Measurements from ENCODE around the gene SLC25A39. TPM values are rescaled to one million over a fixed set of nuclear protein-coding genes. Genes with fewer than 3 reads are reported as not detected.

SLC25A39 gene
- total and polyA plus RNA-seq, 2 of the 4 experiments (the other 2 are of a cell fraction) = 49.1 to 99.7 TPM

- BruUV-seq (replicated peaks) = no TSS peak
- no peaks in the 10 kb centered on the region for H3K4me1 ChIP-seq (ENCODE audit: control insufficient read depth, insufficient read depth, low read length)
- H3K36me3 ChIP-seq (ENCODE audit: control insufficient read depth, insufficient read depth, low read length) = no peaks in the 10 kb centered on the region
- H4K20me1 ChIP-seq (ENCODE audit: insufficient read depth, low read length) = no peaks in the 10 kb centered on the region
- H3K18ac ChIP-seq (ENCODE audit: low read depth, low read length) = no peak overlapping the region
- peaks cover 39% of the 10 kb centered on the region for H3K27me3 ChIP-seq (ENCODE audit: control insufficient read depth, insufficient read depth, low read length)
- ChIA-PET POLR2A (ENCODE audit: unreplicated experiment) (interaction anchor here (0.6 kb wide), 1 partner anchor 73 kb away, joined by 3 read pairs; the partner anchor contains the start of gene ATXN7L3), CTCF (no interaction called here)
- no peak overlapping the region for H3K4me3 ChIP-seq (ENCODE audit: insufficient read depth, low read depth, low read length)
- no peak overlapping the region for H4K8ac ChIP-seq (ENCODE audit: low read depth in 2 of 2, low read length in 2 of 2)
- intact Hi-C loops (cut with micrococcal nuclease) (no loop called here), dilution Hi-C loops (cut with HindIII; ENCODE audit: low sequenced_read_pairs, unreplicated experiment) (no loop called here), in situ Hi-C loops (cut with MboI; ENCODE audit: low sequenced_read_pairs) (no loop called here)
- H4K5ac ChIP-seq (ENCODE audit: low read depth, low read length) = no peak overlapping the region
- no peaks in the 10 kb centered on the region for H3K9me3 ChIP-seq (ENCODE audit: control insufficient read depth, insufficient read depth, low read length)
- no peaks in the 10 kb centered on the region for H3K79me1 ChIP-seq (ENCODE audit: low read depth in 1 of 2, low read length in 2 of 2)
- DNase-seq (no peak), ATAC-seq (ENCODE audit: low read depth) (no peak)
- H2BK120ac ChIP-seq (ENCODE audit: low read depth, low read length) = no peak overlapping the region
- no peak overlapping the region for H2BK5ac ChIP-seq (ENCODE audit: low read depth, low read length, poor library complexity, severe bottlenecking)
- H3K9ac ChIP-seq (ENCODE audit: low read depth, low read length) = no peak overlapping the region
- H3K9me1 ChIP-seq (ENCODE audit: insufficient read depth, low read length) = no peaks in the 10 kb centered on the region
- no peak overlapping the region for H3K56ac ChIP-seq (ENCODE audit: extremely low read depth, insufficient read depth, low read length)
- no peak overlapping the region for H3K14ac ChIP-seq (replicated peaks; ENCODE audit: low read depth, low read length)
- TF ChIP-seq CTCF (conservative IDR thresholded peaks at IDR 0.05; ENCODE audit: low read depth, low read length) = no peak
- TF ChIP-seq MAFK (IDR thresholded peaks at IDR 0.05; ENCODE audit: low read depth, low read length) = no peak
- TF ChIP-seq MXI1 (IDR thresholded peaks at IDR 0.05; ENCODE audit: borderline replicate concordance, low read depth, low read length) = no peak
- TF ChIP-seq ELK1 (IDR thresholded peaks at IDR 0.05; ENCODE audit: borderline replicate concordance, low read depth, low read length) = no peak
- TF ChIP-seq CHD1 (IDR thresholded peaks at IDR 0.05; ENCODE audit: low read depth, low read length) = no peak
- no peak for TF ChIP-seq RAD21 (IDR thresholded peaks at IDR 0.05; ENCODE audit: low read length)
- no peak for TF ChIP-seq NFE2L2 (IDR thresholded peaks at IDR 0.05; ENCODE audit: low read depth, low read length)
- TF ChIP-seq RCOR1 (IDR thresholded peaks at IDR 0.05; ENCODE audit: insufficient replicate concordance, low read length) = no peak
- no peak for TF ChIP-seq BHLHE40 (IDR thresholded peaks at IDR 0.05; ENCODE audit: low read depth, low read length)
- no peak for TF ChIP-seq MAZ (IDR thresholded peaks at IDR 0.05; ENCODE audit: borderline replicate concordance, low read depth, low read length)
- no peak for TF ChIP-seq FOS (IDR thresholded peaks at IDR 0.05; ENCODE audit: low read depth, low read length)
- TF ChIP-seq SMC3 (IDR thresholded peaks at IDR 0.05; ENCODE audit: low read depth, low read length) = no peak
- TF ChIP-seq RFX5 (IDR thresholded peaks at IDR 0.05; ENCODE audit: low read depth, low read length) = no peak
- TF ChIP-seq CEBPB (IDR thresholded peaks at IDR 0.05; ENCODE audit: low read depth, low read length) = no peak
- TF ChIP-seq POLR2A (IDR thresholded peaks at IDR 0.05; ENCODE audit: low read depth, low read length) = no peak
- TF ChIP-seq USF2 (IDR thresholded peaks at IDR 0.05; ENCODE audit: low read depth, low read length) = no peak
- H2BK20ac ChIP-seq (ENCODE audit: low read depth, low read length) = no peak overlapping the region
- no peak overlapping the region for H2AK9ac ChIP-seq (replicated peaks; ENCODE audit: low read depth, low read length, poor library complexity)
- no peak overlapping the region for H2AFZ ChIP-seq (replicated peaks; ENCODE audit: low read length, poor library complexity)
- H2AK5ac ChIP-seq (ENCODE audit: low read depth, low read length) = no peak overlapping the region
- no peak overlapping the region for H3K27ac ChIP-seq (ENCODE audit: insufficient read depth, low read length)
- no CpG with 5 or more reads among the region's 6 CpGs for WGBS, 2 experiments (ENCODE audit: extremely low coverage in 2 of 2, insufficient read length in 1 of 2)
- H3K23ac ChIP-seq (ENCODE audit: low read depth, low read length) = no peak overlapping the region
- no peak overlapping the region for H3K4me2 ChIP-seq (ENCODE audit: low read depth, low read length)
- no peak overlapping the region for H4K91ac ChIP-seq (ENCODE audit: insufficient read depth, low read depth, low read length)
- H2BK15ac ChIP-seq (ENCODE audit: low read depth, low read length) = no peak overlapping the region
- H3K4ac ChIP-seq (ENCODE audit: low read depth, low read length) = no peak overlapping the region
Observed at GRCh38 chr17:44272954-44273353, 51.7 kb downstream of the SLC25A39 start.

Measured in IMR-90 (cell line).